SK-N-SH (cell line): ENCODE measurements around the gene INSRR. TPM values are rescaled to one million over a fixed set of nuclear protein-coding genes. Genes with fewer than 3 reads are reported as not detected.

Source experiments
- CTCF ChIA-PET: fragments of 300-600, 350-600 bp; formaldehyde crosslinking; extraction: SDS; loops from one replicate; lab custom pipeline; 2021; lab: Yijun Ruan, JAX
- POLR2A ChIA-PET: fragments of 350-600 bp; sonication (Branson Sonifier 250); formaldehyde crosslinking; extraction: SDS; loops from one replicate; lab custom pipeline; 2020; ENCODE audit warnings: antibody characterized with exemption, inconsistent platforms; lab: Yijun Ruan, JAX
- DNase-seq: peaks from one replicate; pipeline ENCODE4 v3.0.0; 2012
- H2AFZ ChIP-seq: fragments of 200-600 bp; sonication (generic); 2 replicates; pipeline ENCODE4 v1.8.1; 2016; ENCODE audit warnings: antibody characterized with exemption, mild to moderate bottlenecking, low read depth
- H3F3A ChIP-seq: fragments of 200-600 bp; sonication (generic); replicated peaks from 2 replicates; pipeline ENCODE3; 2016; ENCODE audit warnings: antibody characterized with exemption, mild to moderate bottlenecking; ENCODE audit not compliant: insufficient read depth
- H3K27ac ChIP-seq, 2 experiments: fragments of 200-500 bp in 1 of 2; fragments of 200-600 bp in 1 of 2; sonication (Bioruptor generic) in 1 of 2; sonication (generic), shearing (Covaris generic) in 1 of 2; 2 replicates each; pipeline versions ENCODE4 v1.5.1 to v1.6.1; 2014 to 2016; ENCODE audit warnings: low read depth in 2 of 2, inconsistent platforms in 1 of 2, low read length in 1 of 2, mild to moderate bottlenecking in 1 of 2, mixed read lengths in 1 of 2
- H3K27me3 ChIP-seq: fragments of 200-600 bp; sonication (generic), shearing (Covaris generic); 2 replicates; pipeline ENCODE4 v1.6.1; 2016; ENCODE audit warnings: mixed run types; ENCODE audit not compliant: insufficient read depth
- H3K36me3 ChIP-seq, 2 experiments: fragments of 200-500 bp in 1 of 2; fragments of 200-600 bp in 1 of 2; sonication (Bioruptor generic) in 1 of 2; sonication (generic) in 1 of 2; replicated peaks in 1 of 2; 2 replicates each; pipeline versions ENCODE3 to v1.5.1; 2014 to 2016; ENCODE audit warnings: low read length in 1 of 2, mild to moderate bottlenecking in 1 of 2; ENCODE audit not compliant: insufficient read depth in 2 of 2, control insufficient read depth in 1 of 2
- H3K4me1 ChIP-seq, 2 experiments: fragments of 200-500 bp in 1 of 2; fragments of 200-600 bp in 1 of 2; sonication (Bioruptor generic) in 1 of 2; sonication (generic), shearing (Covaris generic) in 1 of 2; 2 replicates each; pipeline versions ENCODE4 v1.5.1 to v1.6.1; 2014 to 2016; ENCODE audit warnings: low read depth in 1 of 2, low read length in 1 of 2, mixed run types in 1 of 2; ENCODE audit not compliant: insufficient read depth in 2 of 2, control insufficient read depth in 1 of 2
- H3K4me2 ChIP-seq: fragments of 200-600 bp; sonication (generic), shearing (Covaris generic); 2 replicates; pipeline ENCODE4 v1.6.1; 2017; ENCODE audit warnings: mixed run types
- H3K4me3 ChIP-seq, 2 experiments: fragments of 200-500 bp in 1 of 2; fragments of 200-600 bp in 1 of 2; sonication (Bioruptor generic) in 1 of 2; sonication (generic), shearing (Covaris generic) in 1 of 2; 2 replicates each; pipeline versions ENCODE4 v1.5.1 to v1.8.1; 2014 to 2016; ENCODE audit warnings: low read depth in 2 of 2, inconsistent platforms in 1 of 2, low read length in 1 of 2, mild to moderate bottlenecking in 1 of 2, mixed read lengths in 1 of 2, moderate library complexity in 1 of 2
- H3K79me2 ChIP-seq: fragments of 200-600 bp; sonication (generic); 2 replicates; pipeline ENCODE4 v1.8.1; 2017; ENCODE audit warnings: mild to moderate bottlenecking; ENCODE audit not compliant: insufficient read depth
- H3K9ac ChIP-seq: fragments of 200-600 bp; sonication (generic); 2 replicates; pipeline ENCODE4 v1.6.1; 2017; ENCODE audit warnings: mixed run types
- H3K9me2 ChIP-seq: fragments of 200-600 bp; sonication (generic); 2 replicates; pipeline ENCODE4 v1.6.1; 2017; ENCODE audit warnings: mixed run types
- H3K9me3 ChIP-seq: fragments of 200-600 bp; sonication (generic); 2 replicates; pipeline ENCODE4 v1.6.1; 2017; ENCODE audit warnings: mixed run types, mild to moderate bottlenecking, moderate library complexity
- H4K20me1 ChIP-seq: fragments of 200-600 bp; sonication (generic); 2 replicates; pipeline ENCODE4 v1.6.1; 2017; ENCODE audit warnings: mild to moderate bottlenecking, mixed run types; ENCODE audit not compliant: insufficient read depth
- CHD2 ChIP-seq: fragments of 150-350 bp; IDR thresholded peaks from 2 replicates; pipeline ENCODE4 v1.6.1; 2018; ENCODE audit warnings: low read length; ENCODE audit not compliant: partially characterized antibody
- EP300 ChIP-seq, 2 experiments: IDR thresholded peaks; 2 replicates each; pipeline versions ENCODE4 v1.4.0 to v1.6.1; 2012; ENCODE audit warnings: borderline replicate concordance in 1 of 2, low read depth in 1 of 2, low read length in 1 of 2
- FOSL2 ChIP-seq: IDR thresholded peaks from 2 replicates; pipeline ENCODE4 v1.4.0; 2012; ENCODE audit warnings: low read depth, mild to moderate bottlenecking, moderate library complexity, borderline replicate concordance
- FOXJ3 ChIP-seq: sonication (generic); formaldehyde crosslinking; IDR thresholded peaks from 2 replicates; pipeline ENCODE4 v1.5.1; 2020; ENCODE audit warnings: mild to moderate bottlenecking, missing genetic modification reagents
- NFIC ChIP-seq: IDR thresholded peaks from 2 replicates; pipeline ENCODE4 v1.4.0; 2012; ENCODE audit warnings: borderline replicate concordance
- PBX3 ChIP-seq: IDR thresholded peaks from 2 replicates; pipeline ENCODE4; 2012
- POLR2AphosphoS5 ChIP-seq: IDR thresholded peaks from 2 replicates; pipeline ENCODE4 v1.6.1; 2012; ENCODE audit warnings: low read depth, low read length
- RAD21 ChIP-seq: IDR thresholded peaks from 2 replicates; pipeline ENCODE4 v1.6.1; 2012; ENCODE audit warnings: mild to moderate bottlenecking, low read length
- RFX5 ChIP-seq: IDR thresholded peaks from 2 replicates; pipeline ENCODE4 v1.6.1; 2012; ENCODE audit warnings: mild to moderate bottlenecking, improper control_type of control experiment, low read length
- SIN3A ChIP-seq: IDR thresholded peaks from 2 replicates; pipeline ENCODE4 v1.6.1; 2012; ENCODE audit warnings: low read depth, mild to moderate bottlenecking, low read length, moderate library complexity, borderline replicate concordance
- SMC3 ChIP-seq: IDR thresholded peaks from 2 replicates; pipeline ENCODE4 v1.6.1; 2012; ENCODE audit warnings: low read depth, low read length, improper control_type of control experiment
- TEAD4 ChIP-seq: IDR thresholded peaks from 2 replicates; pipeline ENCODE4 v1.4.0; 2012; ENCODE audit warnings: mild to moderate bottlenecking, borderline replicate concordance; ENCODE audit not compliant: insufficient read depth
- WGBS: methylation state at CpG from one replicate; pipeline ENCODE4 v1.1.6; 2017; ENCODE audit warnings: low lambda C conversion rate; 5-methylcytosine and 5-hydroxymethylcytosine counted together
- polyA plus RNA-seq, 3 experiments: library from polyadenylated mRNA; depleted of rRNA; stranded (reverse); fragments of >200 nt; gene quantifications; 2 replicates each; pipeline ENCODE4 v1.2.3, GENCODE V29; 2012
- TF ChIP-seq, protein P1 (sequence below): IDR thresholded peaks from 2 replicates; pipeline ENCODE4 v1.4.0; 2012; ENCODE audit warnings: low read depth, borderline replicate concordance
- TF ChIP-seq, protein P2 (sequence below): fragments of 200-600 bp; sonication (generic); IDR thresholded peaks from 2 replicates; pipeline ENCODE4 v1.6.1; 2017; ENCODE audit warnings: antibody characterized with exemption, mild to moderate bottlenecking, moderate library complexity
- TF ChIP-seq, protein P3 (sequence below): IDR thresholded peaks from 2 replicates; pipeline ENCODE4 v1.4.0; 2012; ENCODE audit warnings: low read depth, borderline replicate concordance

INSRR gene
- polyA plus RNA-seq, 1 of the 3 experiments (the other 2 are of a cell fraction): 0.20 TPM

GRCh38 chr1:156816561-156817328 is 42.2 kb downstream of the INSRR start, which contains the start of gene SH2D2A:
Gene SH2D2A (minus strand): TSS chr1:156816848. CDS start chr1:156816708, 140 bp downstream.
- H3K79me2 ChIP-seq: no peaks in the 10 kb centered on the region
- CTCF ChIA-PET: interaction anchor here (2.1 to 5.5 kb wide), 4 partner anchors 17 to 44 kb away, joined by 9 to 27 read pairs (median 16); partner anchors contain the start of genes INSRR and NTRK1
- no peaks in the 10 kb centered on the region for H3F3A ChIP-seq
- peak within 1 kb of the TSS in 1 of 2 experiments; percentile 61; a peak in 3 of 4 replicates for H3K27ac ChIP-seq
- no peaks in the 10 kb centered on the region for H3K27me3 ChIP-seq
- TF ChIP-seq, protein P1, sequence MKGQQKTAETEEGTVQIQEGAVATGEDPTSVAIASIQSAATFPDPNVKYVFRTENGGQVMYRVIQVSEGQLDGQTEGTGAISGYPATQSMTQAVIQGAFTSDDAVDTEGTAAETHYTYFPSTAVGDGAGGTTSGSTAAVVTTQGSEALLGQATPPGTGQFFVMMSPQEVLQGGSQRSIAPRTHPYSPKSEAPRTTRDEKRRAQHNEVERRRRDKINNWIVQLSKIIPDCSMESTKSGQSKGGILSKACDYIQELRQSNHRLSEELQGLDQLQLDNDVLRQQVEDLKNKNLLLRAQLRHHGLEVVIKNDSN: no peak
- TF ChIP-seq NFIC: no peak
- TF ChIP-seq SMC3: no peak
- no peak for TF ChIP-seq PBX3
- TF ChIP-seq, protein P2, sequence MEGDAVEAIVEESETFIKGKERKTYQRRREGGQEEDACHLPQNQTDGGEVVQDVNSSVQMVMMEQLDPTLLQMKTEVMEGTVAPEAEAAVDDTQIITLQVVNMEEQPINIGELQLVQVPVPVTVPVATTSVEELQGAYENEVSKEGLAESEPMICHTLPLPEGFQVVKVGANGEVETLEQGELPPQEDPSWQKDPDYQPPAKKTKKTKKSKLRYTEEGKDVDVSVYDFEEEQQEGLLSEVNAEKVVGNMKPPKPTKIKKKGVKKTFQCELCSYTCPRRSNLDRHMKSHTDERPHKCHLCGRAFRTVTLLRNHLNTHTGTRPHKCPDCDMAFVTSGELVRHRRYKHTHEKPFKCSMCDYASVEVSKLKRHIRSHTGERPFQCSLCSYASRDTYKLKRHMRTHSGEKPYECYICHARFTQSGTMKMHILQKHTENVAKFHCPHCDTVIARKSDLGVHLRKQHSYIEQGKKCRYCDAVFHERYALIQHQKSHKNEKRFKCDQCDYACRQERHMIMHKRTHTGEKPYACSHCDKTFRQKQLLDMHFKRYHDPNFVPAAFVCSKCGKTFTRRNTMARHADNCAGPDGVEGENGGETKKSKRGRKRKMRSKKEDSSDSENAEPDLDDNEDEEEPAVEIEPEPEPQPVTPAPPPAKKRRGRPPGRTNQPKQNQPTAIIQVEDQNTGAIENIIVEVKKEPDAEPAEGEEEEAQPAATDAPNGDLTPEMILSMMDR: no peak
- no peak for TF ChIP-seq FOXJ3 (CRISPR knock-in tag)
- TF ChIP-seq POLR2AphosphoS5: no peak
- no peak for TF ChIP-seq RFX5
- TF ChIP-seq, protein P3, sequence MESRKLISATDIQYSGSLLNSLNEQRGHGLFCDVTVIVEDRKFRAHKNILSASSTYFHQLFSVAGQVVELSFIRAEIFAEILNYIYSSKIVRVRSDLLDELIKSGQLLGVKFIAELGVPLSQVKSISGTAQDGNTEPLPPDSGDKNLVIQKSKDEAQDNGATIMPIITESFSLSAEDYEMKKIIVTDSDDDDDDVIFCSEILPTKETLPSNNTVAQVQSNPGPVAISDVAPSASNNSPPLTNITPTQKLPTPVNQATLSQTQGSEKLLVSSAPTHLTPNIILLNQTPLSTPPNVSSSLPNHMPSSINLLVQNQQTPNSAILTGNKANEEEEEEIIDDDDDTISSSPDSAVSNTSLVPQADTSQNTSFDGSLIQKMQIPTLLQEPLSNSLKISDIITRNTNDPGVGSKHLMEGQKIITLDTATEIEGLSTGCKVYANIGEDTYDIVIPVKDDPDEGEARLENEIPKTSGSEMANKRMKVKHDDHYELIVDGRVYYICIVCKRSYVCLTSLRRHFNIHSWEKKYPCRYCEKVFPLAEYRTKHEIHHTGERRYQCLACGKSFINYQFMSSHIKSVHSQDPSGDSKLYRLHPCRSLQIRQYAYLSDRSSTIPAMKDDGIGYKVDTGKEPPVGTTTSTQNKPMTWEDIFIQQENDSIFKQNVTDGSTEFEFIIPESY: no peak
- no peak for TF ChIP-seq TEAD4
- no peak for TF ChIP-seq CHD2
- no peak for TF ChIP-seq FOSL2
- no peak for TF ChIP-seq SIN3A
- TF ChIP-seq RAD21: no peak
- no peak for TF ChIP-seq EP300 (IDR thresholded peaks at IDR 0.05; ENCODE audit: borderline replicate concordance in 1 of 2, low read depth in 1 of 2, low read length in 1 of 2)
- TF ChIP-seq, all 33 proteins: peak for 0
- peaks cover 15 to 26% of the 10 kb centered on the region in 2 experiments for H3K4me1 ChIP-seq
- no peak within 1 kb of the TSS for H2AFZ ChIP-seq
- H3K9me2 ChIP-seq: no peaks in the 10 kb centered on the region
- WGBS: 84% methylated on average over 10 of the region's 10 CpGs
- no peak within 1 kb of the TSS for H3K9ac ChIP-seq
- DNase-seq: no peak
- H4K20me1 ChIP-seq: no peaks in the 10 kb centered on the region
- H3K36me3 ChIP-seq: no peaks in the 10 kb centered on the region
- no peak within 1 kb of the TSS for H3K4me3 ChIP-seq
- H3K4me2 ChIP-seq: 0 out of 2 replicates have a peak within 1 kb of the TSS, but pooled peaks have one; percentile 20
- no peaks in the 10 kb centered on the region for H3K9me3 ChIP-seq
- POLR2A ChIA-PET: interaction anchor here (0.5 kb wide), 1 partner anchor 42 kb away, joined by 5 read pairs; no protein-coding TSS in a partner anchor
